Activated CD8-positive, alpha-beta memory T cell treated with anti-CD3 and anti-CD28 coated beads for 48 hours (primary cell): ENCODE data around the gene WDR90.
"Not testable (repeated sequence)": the region's sequence is repeated elsewhere in the genome, so short reads cannot be mapped to it uniquely, and the experiment has no call there.

ENCODE experiments used
- DNase-seq, 3 experiments: peaks; one replicate each; pipeline ENCODE4 v3.0.0-alpha.2; 2020; ENCODE audit warnings: low read depth in 2 of 3, low spot score in 2 of 3

The WDR90 gene

GRCh38 chr16:704552-705380 is 55.6 kb downstream of the WDR90 start:
- no peak for DNase-seq

- no peak for DNase-seq
These were observed 56.4 kb downstream of the WDR90 start, which contains the start of gene FBXL16 for GRCh38 chr16:705431-706188. TSS of gene FBXL16 (minus strand) at chr16:705801. CDS start at chr16:697405, 8,396 bp downstream.

- DNase-seq = no peak
These were observed 57.3 kb downstream of the WDR90 start for GRCh38 chr16:706189-707061.

- no peak for DNase-seq
These were observed 57.9 kb downstream of the WDR90 start for GRCh38 chr16:707062-707538.

GRCh38 chr16:708019-708418 is 58.9 kb downstream of the WDR90 start:
- no peak for DNase-seq

- DNase-seq = no peak
These were observed 59.8 kb downstream of the WDR90 start for GRCh38 chr16:708959-709358.

- no peak for DNase-seq
These were observed 60.7 kb downstream of the WDR90 start for GRCh38 chr16:709566-710499.

- DNase-seq = no peak
These were observed 61.4 kb downstream of the WDR90 start for GRCh38 chr16:710500-711075.

- no peak for DNase-seq
These were observed 61.9 kb downstream of the WDR90 start for GRCh38 chr16:711084-711483.

- DNase-seq = peak in 2 of 3 experiments; percentile 74 to 81
These were observed 62.6 kb downstream of the WDR90 start for GRCh38 chr16:711548-712320.

- not testable (repeated sequence) for DNase-seq
These were observed 63.6 kb downstream of the WDR90 start for GRCh38 chr16:712740-713250.

- no peak for DNase-seq
These were observed 64.9 kb downstream of the WDR90 start for GRCh38 chr16:714079-714478.

GRCh38 chr16:714558-715476 is 65.7 kb downstream of the WDR90 start, which contains the start of gene METRN:
TSS of gene METRN (plus strand) at chr16:715118. CDS start at chr16:715290, 172 bp downstream.
- DNase-seq = peak; percentile 73 to 88 (median 85)

- no peak for DNase-seq
These were observed 66.5 kb downstream of the WDR90 start for GRCh38 chr16:715477-716199.

- DNase-seq = no peak
These were observed 67.0 kb downstream of the WDR90 start for GRCh38 chr16:716200-716568.

GRCh38 chr16:716768-717325 is 67.7 kb downstream of the WDR90 start:
- no peak for DNase-seq
